Uterus (tissue), 2 donors: ENCODE measurements around the gene MED16.

Experiments
- POLR2A ChIP-seq, 2 donors: fragments of 450-650 bp; IDR thresholded peaks; one replicate each; pipeline ENCODE4 v1.6.1; 2016; ENCODE audit warnings: antibody characterized with exemption in 2 of 2, mild to moderate bottlenecking in 1 of 2, moderate library complexity in 1 of 2
- TF ChIP-seq, protein P1 (sequence below), 4 experiments: fragments of 200-600 bp in 2 of 4; fragments of 450-650 bp in 2 of 4; sonication (generic) in 2 of 4; IDR thresholded peaks; one replicate each; pipeline ENCODE4 v1.5.1; 2016 to 2019; ENCODE audit warnings: antibody characterized with exemption in 4 of 4, mild to moderate bottlenecking in 2 of 4, moderate library complexity in 1 of 4

DNA sequence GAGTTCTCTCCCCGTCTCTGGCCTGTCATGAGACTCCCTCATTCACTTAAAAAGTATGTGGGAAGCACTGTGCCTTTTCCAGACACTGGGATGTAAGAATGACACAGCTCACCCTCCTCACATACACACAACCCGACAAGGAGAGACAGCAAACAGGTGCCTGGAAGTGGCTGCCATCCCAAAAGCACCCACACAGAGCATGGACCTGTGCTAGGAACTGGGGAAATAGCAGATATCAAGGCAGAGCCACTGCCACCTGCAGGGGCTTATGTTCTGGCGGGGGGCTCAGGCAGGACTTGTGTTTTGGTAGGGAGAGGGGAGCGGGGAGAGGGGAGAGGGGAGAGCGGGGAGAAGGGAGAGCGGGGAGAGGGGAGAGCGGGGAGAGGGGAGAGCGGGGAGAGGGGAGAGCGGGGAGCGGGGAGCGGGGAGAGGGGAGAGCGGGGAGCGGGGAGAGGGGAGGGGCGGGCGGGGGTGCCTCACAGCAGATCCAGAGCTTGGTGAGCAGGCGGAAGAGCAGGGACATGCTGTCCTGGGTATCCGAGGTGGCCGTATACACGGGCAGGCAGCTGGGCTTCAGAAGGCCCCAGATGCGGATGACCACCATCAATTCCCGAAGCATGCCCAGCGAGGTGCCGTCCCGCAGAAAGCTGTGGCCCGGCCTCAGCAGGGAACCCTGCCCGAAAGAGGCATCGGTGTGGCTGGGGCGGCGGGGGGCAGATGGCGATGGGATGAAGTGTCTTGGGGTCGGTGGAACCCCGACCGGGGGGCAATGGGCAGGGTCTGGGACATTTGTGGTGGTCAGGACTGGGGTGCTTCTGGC, 21.3 kb downstream of the MED16 start:
- TF ChIP-seq POLR2A (IDR thresholded peaks at IDR 0.05), result no peak
- TF ChIP-seq, protein P1, sequence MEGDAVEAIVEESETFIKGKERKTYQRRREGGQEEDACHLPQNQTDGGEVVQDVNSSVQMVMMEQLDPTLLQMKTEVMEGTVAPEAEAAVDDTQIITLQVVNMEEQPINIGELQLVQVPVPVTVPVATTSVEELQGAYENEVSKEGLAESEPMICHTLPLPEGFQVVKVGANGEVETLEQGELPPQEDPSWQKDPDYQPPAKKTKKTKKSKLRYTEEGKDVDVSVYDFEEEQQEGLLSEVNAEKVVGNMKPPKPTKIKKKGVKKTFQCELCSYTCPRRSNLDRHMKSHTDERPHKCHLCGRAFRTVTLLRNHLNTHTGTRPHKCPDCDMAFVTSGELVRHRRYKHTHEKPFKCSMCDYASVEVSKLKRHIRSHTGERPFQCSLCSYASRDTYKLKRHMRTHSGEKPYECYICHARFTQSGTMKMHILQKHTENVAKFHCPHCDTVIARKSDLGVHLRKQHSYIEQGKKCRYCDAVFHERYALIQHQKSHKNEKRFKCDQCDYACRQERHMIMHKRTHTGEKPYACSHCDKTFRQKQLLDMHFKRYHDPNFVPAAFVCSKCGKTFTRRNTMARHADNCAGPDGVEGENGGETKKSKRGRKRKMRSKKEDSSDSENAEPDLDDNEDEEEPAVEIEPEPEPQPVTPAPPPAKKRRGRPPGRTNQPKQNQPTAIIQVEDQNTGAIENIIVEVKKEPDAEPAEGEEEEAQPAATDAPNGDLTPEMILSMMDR (IDR thresholded peaks at IDR 0.05), result no peak
